Stimulated activated CD8-positive, alpha-beta memory T cell treated with anti-CD3 and anti-CD28 coated beads, Interleukin-12 subunit alpha, Interleukin-12 subunit beta, amount 100 ng/mL, for 24 hours (primary cell): Measurements from ENCODE around the gene SFSWAP.
"Not testable (repeated sequence)": the region's sequence is repeated elsewhere in the genome, so short reads cannot be mapped to it uniquely, and the experiment has no call there.

Experiments used
- DNase-seq: peaks from one replicate; pipeline ENCODE4 v3.0.0-alpha.2; 2020; ENCODE audit errors: extremely low read depth

Gene SFSWAP

GRCh38 chr12:131702573-131702877 lies 8.4 kb upstream of the SFSWAP start:
- no peak for DNase-seq

- DNase-seq = no peak
Measured at GRCh38 chr12:131703161-131703560, 7.7 kb upstream of the SFSWAP start.

GRCh38 chr12:131704509-131704908 lies 6.4 kb upstream of the SFSWAP start:
- DNase-seq = no peak

- DNase-seq = not testable (repeated sequence)
Measured at GRCh38 chr12:131706709-131707108, 4.2 kb upstream of the SFSWAP start.

- no peak for DNase-seq
Measured at GRCh38 chr12:131709226-131709625, 1.7 kb upstream of the SFSWAP start.

GRCh38 chr12:131711551-131712205 lies 788 bp downstream of the SFSWAP start:
- no peak for DNase-seq

- no peak for DNase-seq
Measured at GRCh38 chr12:131713349-131713748, 2.5 kb downstream of the SFSWAP start.

- no peak for DNase-seq
Measured at GRCh38 chr12:131714759-131715158, 3.9 kb downstream of the SFSWAP start.

GRCh38 chr12:131716282-131716681 lies 5.4 kb downstream of the SFSWAP start:
- no peak for DNase-seq

GRCh38 chr12:131720241-131720640 lies 9.4 kb downstream of the SFSWAP start:
- DNase-seq = no peak

- DNase-seq = no peak
Measured at GRCh38 chr12:131720921-131721320, 10.0 kb downstream of the SFSWAP start.

- no peak for DNase-seq
Measured at GRCh38 chr12:131721548-131721947, 10.7 kb downstream of the SFSWAP start.

- DNase-seq = no peak
Measured at GRCh38 chr12:131723532-131723931, 12.6 kb downstream of the SFSWAP start.

GRCh38 chr12:131724534-131724933 lies 13.6 kb downstream of the SFSWAP start:
- DNase-seq = no peak

- DNase-seq = no peak
Measured at GRCh38 chr12:131725503-131725902, 14.6 kb downstream of the SFSWAP start.

- no peak for DNase-seq
Measured at GRCh38 chr12:131728720-131729119, 17.8 kb downstream of the SFSWAP start.

- no peak for DNase-seq
Measured at GRCh38 chr12:131729254-131729955, 18.5 kb downstream of the SFSWAP start.

GRCh38 chr12:131732996-131733615 lies 22.2 kb downstream of the SFSWAP start:
- no peak for DNase-seq

GRCh38 chr12:131733874-131734273 lies 23.0 kb downstream of the SFSWAP start:
- no peak for DNase-seq

- no peak for DNase-seq
Measured at GRCh38 chr12:131734336-131735152, 23.7 kb downstream of the SFSWAP start.

GRCh38 chr12:131735153-131735456 lies 24.2 kb downstream of the SFSWAP start:
- DNase-seq = no peak
